COR-L47 (cell line): Measurements from ENCODE around the gene FSIP2.

Source experiments
- DNase-seq: peaks from one replicate; lab custom pipeline; 2025; lab: John Stamatoyannopoulos, UW

FSIP2 gene

GRCh38 chr2:185738679-185739472 is at the start of gene FSIP2:
FSIP2 (plus strand) TSS chr2:185738804; CDS start chr2:185738895, 91 bp downstream.
- DNase-seq = no peak

- no peak for DNase-seq
These were observed 48.6 kb upstream of the FSIP2 start for GRCh38 chr2:185689906-185690539.

- DNase-seq = no peak
These were observed 42.8 kb upstream of the FSIP2 start for GRCh38 chr2:185695711-185696235.

- DNase-seq = no peak
These were observed 37.7 kb upstream of the FSIP2 start for GRCh38 chr2:185700883-185701282.

- DNase-seq = no peak
These were observed 3.9 kb upstream of the FSIP2 start for GRCh38 chr2:185734658-185735057.

GRCh38 chr2:185736210-185736609 is 2.4 kb upstream of the FSIP2 start:
- DNase-seq = no peak

GRCh38 chr2:185745864-185746859 is 7.6 kb downstream of the FSIP2 start:
- no peak for DNase-seq

GRCh38 chr2:185757356-185757755 is 18.8 kb downstream of the FSIP2 start:
- no peak for DNase-seq

GRCh38 chr2:185771396-185771795 is 32.8 kb downstream of the FSIP2 start:
- no peak for DNase-seq

GRCh38 chr2:185780890-185781289 is 42.3 kb downstream of the FSIP2 start:
- no peak for DNase-seq

- DNase-seq = no peak
These were observed 43.7 kb downstream of the FSIP2 start for GRCh38 chr2:185782223-185782769.

- no peak for DNase-seq
These were observed 46.6 kb downstream of the FSIP2 start for GRCh38 chr2:185785156-185785555.

- no peak for DNase-seq
These were observed 47.4 kb downstream of the FSIP2 start for GRCh38 chr2:185785851-185786473.

GRCh38 chr2:185787227-185788145 is 48.9 kb downstream of the FSIP2 start:
- DNase-seq = no peak

- DNase-seq = no peak
These were observed 51.8 kb downstream of the FSIP2 start for GRCh38 chr2:185790361-185790760.

- no peak for DNase-seq
These were observed 55.1 kb downstream of the FSIP2 start for GRCh38 chr2:185793532-185794345.

- no peak for DNase-seq
These were observed 58.2 kb downstream of the FSIP2 start for GRCh38 chr2:185796758-185797157.

- no peak for DNase-seq
These were observed 64.3 kb downstream of the FSIP2 start for GRCh38 chr2:185802926-185803325.

- DNase-seq = no peak
These were observed 68.2 kb downstream of the FSIP2 start for GRCh38 chr2:185806783-185807182.
